Tibial nerve (tissue), 4 donors: ENCODE data around the gene TEF. TPM values are rescaled to one million over a fixed set of nuclear protein-coding genes. Genes with fewer than 3 reads are reported as not detected.

Experiments used
- DNase-seq, 2 donors: peaks; one replicate each; pipeline ENCODE4 v3.0.0-alpha.2; 2019; ENCODE audit warnings: low spot score in 2 of 2
- H3K27ac ChIP-seq, 4 donors: fragments of 200-600 bp; sonication (generic) in 3 of 4; one replicate each; pipeline ENCODE4 v1.5.1; 2017 to 2019; ENCODE audit warnings: mild to moderate bottlenecking in 1 of 4
- H3K27me3 ChIP-seq, 2 donors: fragments of 200-600 bp; sonication (generic) in 1 of 2; one replicate each; pipeline versions ENCODE4 v1.5.1 to v1.6.0; 2017 to 2019
- H3K36me3 ChIP-seq, 3 donors: fragments of 200-600 bp; sonication (generic); one replicate each; pipeline ENCODE4 v1.5.1; 2018 to 2019
- H3K4me1 ChIP-seq, 4 donors: fragments of 200-600 bp; sonication (generic) in 3 of 4; one replicate each; pipeline ENCODE4 v1.5.1; 2017 to 2019
- H3K4me3 ChIP-seq, 4 donors: fragments of 200-600 bp; sonication (generic) in 3 of 4; one replicate each; pipeline ENCODE4 v1.5.1; 2017 to 2019; ENCODE audit warnings: mild to moderate bottlenecking in 1 of 4, moderate library complexity in 1 of 4
- H3K9me3 ChIP-seq, 4 donors: fragments of 200-600 bp; sonication (generic) in 3 of 4; one replicate each; pipeline ENCODE4 v1.5.1; 2017 to 2019
- CTCF ChIP-seq, 5 experiments: fragments of 200-600 bp in 3 of 5; fragments of 450-650 bp in 2 of 5; sonication (generic) in 3 of 5; IDR thresholded peaks; one replicate each; pipeline ENCODE4 v1.5.1; 2016 to 2019; ENCODE audit warnings: antibody characterized with exemption in 5 of 5, mild to moderate bottlenecking in 3 of 5, moderate library complexity in 2 of 5
- EP300 ChIP-seq, 2 donors: sonication (generic); formaldehyde crosslinking; IDR thresholded peaks; one replicate each; pipeline ENCODE4 v1.6.1; 2017; ENCODE audit warnings: antibody characterized with exemption in 2 of 2, mild to moderate bottlenecking in 1 of 2
- POLR2A ChIP-seq, 2 donors: fragments of 450-650 bp; IDR thresholded peaks; one replicate each; pipeline ENCODE4 v1.6.1; 2017; ENCODE audit warnings: antibody characterized with exemption in 2 of 2, mild to moderate bottlenecking in 2 of 2, moderate library complexity in 2 of 2
- WGBS, 2 donors: methylation state at CpG; one replicate each; pipeline ENCODE4 v1.1.5; 2018; 5-methylcytosine and 5-hydroxymethylcytosine counted together
- total RNA-seq, 4 donors: library from RNA; depleted of rRNA; stranded (reverse); fragments of >200 nt; gene quantifications; one replicate each; pipeline ENCODE4 v1.1.0, GENCODE V29; 2016

TEF gene
- total RNA-seq, 4 donors from 2014 or later = 20.1 to 49.4 (median 43.9) TPM

- no peaks in the 10 kb centered on the region for H3K27me3 ChIP-seq
- peaks cover 0 to 22% (median 0%) of the 10 kb centered on the region in 3 donors for H3K36me3 ChIP-seq
- H3K27ac ChIP-seq = no peak overlapping the region
- no peak for TF ChIP-seq CTCF (IDR thresholded peaks at IDR 0.05)
- no peak for TF ChIP-seq EP300 (IDR thresholded peaks at IDR 0.05)
- TF ChIP-seq POLR2A (IDR thresholded peaks at IDR 0.05) = no peak
- DNase-seq = no peak
- no peak overlapping the region for H3K4me3 ChIP-seq
- 88 to 91% methylated on average over 6 of the region's 6 CpGs for WGBS, 2 donors
- H3K9me3 ChIP-seq = no peaks in the 10 kb centered on the region
- peaks cover 0 to 36% (median 14%) of the 10 kb centered on the region in 4 donors for H3K4me1 ChIP-seq
Observed at GRCh38 chr22:41364233-41364632, 17.5 kb upstream of the TEF start.

GRCh38 chr22:41364955-41365354, 16.8 kb upstream of the TEF start:
- no peak overlapping the region for H3K4me3 ChIP-seq
- DNase-seq = no peak
- WGBS, 2 donors = 49 to 55% methylated on average over 8 of the region's 8 CpGs
- H3K36me3 ChIP-seq = peaks cover 0 to 17% (median 0%) of the 10 kb centered on the region in 3 donors
- no peaks in the 10 kb centered on the region for H3K9me3 ChIP-seq
- H3K4me1 ChIP-seq = peaks cover 0 to 43% (median 16%) of the 10 kb centered on the region in 4 donors
- peak overlapping the region in 1 of 4 donors; percentile 70 for H3K27ac ChIP-seq
- TF ChIP-seq CTCF (IDR thresholded peaks at IDR 0.05) (no peak), EP300 (IDR thresholded peaks at IDR 0.05) (no peak), POLR2A (IDR thresholded peaks at IDR 0.05) (no peak)
- H3K27me3 ChIP-seq = no peaks in the 10 kb centered on the region

GRCh38 chr22:41365425-41365824, 16.3 kb upstream of the TEF start:
- TF ChIP-seq CTCF (IDR thresholded peaks at IDR 0.05) (no peak), EP300 (IDR thresholded peaks at IDR 0.05) (no peak), POLR2A (IDR thresholded peaks at IDR 0.05) (no peak)
- 62 to 68% methylated on average over 5 of the region's 5 CpGs for WGBS, 2 donors
- no peak overlapping the region for H3K4me3 ChIP-seq
- no peak for DNase-seq
- H3K4me1 ChIP-seq = peaks cover 0 to 48% (median 16%) of the 10 kb centered on the region in 4 donors
- H3K9me3 ChIP-seq = no peaks in the 10 kb centered on the region
- no peaks in the 10 kb centered on the region for H3K27me3 ChIP-seq
- H3K36me3 ChIP-seq = peaks cover 0 to 12% (median 0%) of the 10 kb centered on the region in 3 donors
- peak overlapping the region in 2 of 4 donors; percentile 70 to 94 for H3K27ac ChIP-seq

GRCh38 chr22:41366323-41367029, 15.3 kb upstream of the TEF start:
- DNase-seq = no peak
- Histone ChIP-seq H3K27me3 (no peaks in the 10 kb centered on the region), H3K4me3 (peak overlapping the region; percentile 38 to 77 (median 47)), H3K4me1 (peaks cover 0 to 58% (median 16%) of the 10 kb centered on the region in 4 donors), H3K36me3 (peaks cover 0 to 9% (median 0%) of the 10 kb centered on the region in 3 donors), H3K27ac (peak overlapping the region; percentile 52 to 94 (median 66)), H3K9me3 (no peaks in the 10 kb centered on the region)
- 58 to 70% methylated on average over 13 to 17 of the region's 17 CpGs for WGBS, 2 donors
- TF ChIP-seq POLR2A (IDR thresholded peaks at IDR 0.05) (no peak), EP300 (IDR thresholded peaks at IDR 0.05) (no peak), CTCF (IDR thresholded peaks at IDR 0.05) (no peak)

GRCh38 chr22:41367039-41367679, 14.6 kb upstream of the TEF start:
- H3K27ac ChIP-seq = peak overlapping the region; percentile 52 to 94 (median 80)
- no peaks in the 10 kb centered on the region for H3K9me3 ChIP-seq
- peak overlapping the region; percentile 38 to 77 (median 47) for H3K4me3 ChIP-seq
- H3K36me3 ChIP-seq = peaks cover 0 to 12% (median 0%) of the 10 kb centered on the region in 3 donors
- 3 to 4% methylated on average over 13 to 21 of the region's 21 CpGs for WGBS, 2 donors
- TF ChIP-seq CTCF (IDR thresholded peaks at IDR 0.05) (peak in 4 of 5 experiments; percentile 19 to 66 (median 38)), EP300 (IDR thresholded peaks at IDR 0.05) (peak; percentile 90 to 96), POLR2A (IDR thresholded peaks at IDR 0.05) (peak in 1 of 2 donors; percentile 83)
- H3K27me3 ChIP-seq = no peaks in the 10 kb centered on the region
- peak; percentile 89 to 96 for DNase-seq
- peaks cover 0 to 63% (median 16%) of the 10 kb centered on the region in 4 donors for H3K4me1 ChIP-seq
